Measurements from ENCODE around the gene KIF15.

- TF ChIP-seq BHLHE40 (IDR thresholded peaks at IDR 0.05; ENCODE audit: borderline replicate concordance) (no peak), SP1 (IDR thresholded peaks at IDR 0.05) (no peak), FOXM1 (IDR thresholded peaks at IDR 0.05; ENCODE audit: borderline replicate concordance) (no peak), SUZ12 (IDR thresholded peaks at IDR 0.05) (no peak), CTBP1 (IDR thresholded peaks at IDR 0.05; ENCODE audit: borderline replicate concordance) (no peak), TARDBP (IDR thresholded peaks at IDR 0.05) (no peak), FOXK2 (IDR thresholded peaks at IDR 0.05) (no peak)
Measured at GRCh38 chr3:44875596-44875995, 114.0 kb downstream of the KIF15 start.
